HG03342 (cell line): ENCODE results near the gene ADAMTS14.
"Not testable (repeated sequence)": the region's sequence is repeated elsewhere in the genome, so short reads cannot be mapped to it uniquely, and the experiment has no call there.

Experiments
- ATAC-seq: cut with Tn5 transposase; IDR thresholded peaks from one replicate; pipeline ENCODE4 v1.9.1; 2021; ENCODE audit warnings: mild to moderate bottlenecking, moderate library complexity; ENCODE audit not compliant: unreplicated experiment

Gene ADAMTS14

GRCh38 chr10:70657041-70657440 is 15.3 kb upstream of the ADAMTS14 start:
- no peak for ATAC-seq

GRCh38 chr10:70658582-70659136 is 13.6 kb upstream of the ADAMTS14 start:
- no peak for ATAC-seq

DNA sequence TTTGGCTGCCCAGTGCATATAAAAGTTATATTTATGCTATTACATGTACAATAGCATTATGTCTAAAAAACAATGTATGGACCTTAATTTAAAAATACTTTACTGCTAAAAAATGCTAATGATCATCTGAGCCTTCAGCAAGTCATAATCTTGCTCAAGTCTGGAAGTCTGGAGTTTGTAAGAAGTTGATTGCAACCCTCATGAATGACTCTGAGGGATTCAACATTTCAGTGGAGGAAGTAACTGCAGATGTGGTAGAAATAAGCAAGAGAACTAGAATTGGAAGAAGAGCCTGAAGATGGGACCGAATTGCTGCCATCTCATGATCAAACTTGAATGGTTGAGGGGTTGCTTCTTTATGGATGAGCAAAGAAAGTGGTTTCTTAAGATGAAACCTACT is 13.0 kb upstream of the ADAMTS14 start:
- no peak for ATAC-seq

DNA sequence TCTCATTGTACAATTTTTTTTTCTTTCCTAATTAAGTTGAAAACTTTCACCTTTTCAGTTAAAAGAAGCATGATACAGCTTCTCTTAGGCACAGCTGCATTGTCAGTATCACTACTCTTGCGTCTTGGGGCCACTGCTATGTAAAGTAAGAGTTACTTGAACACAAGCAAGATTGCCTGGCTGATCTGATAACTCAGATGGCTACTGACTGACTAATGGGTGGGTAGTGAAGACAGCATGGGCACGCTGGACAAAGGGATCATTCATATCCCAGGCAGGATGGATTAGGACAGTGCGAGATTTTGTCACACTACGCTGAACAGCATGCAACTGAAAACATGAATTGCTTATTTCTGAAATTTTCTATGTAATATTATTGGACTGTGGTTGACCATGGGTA is 11.6 kb upstream of the ADAMTS14 start:
- no peak for ATAC-seq

DNA sequence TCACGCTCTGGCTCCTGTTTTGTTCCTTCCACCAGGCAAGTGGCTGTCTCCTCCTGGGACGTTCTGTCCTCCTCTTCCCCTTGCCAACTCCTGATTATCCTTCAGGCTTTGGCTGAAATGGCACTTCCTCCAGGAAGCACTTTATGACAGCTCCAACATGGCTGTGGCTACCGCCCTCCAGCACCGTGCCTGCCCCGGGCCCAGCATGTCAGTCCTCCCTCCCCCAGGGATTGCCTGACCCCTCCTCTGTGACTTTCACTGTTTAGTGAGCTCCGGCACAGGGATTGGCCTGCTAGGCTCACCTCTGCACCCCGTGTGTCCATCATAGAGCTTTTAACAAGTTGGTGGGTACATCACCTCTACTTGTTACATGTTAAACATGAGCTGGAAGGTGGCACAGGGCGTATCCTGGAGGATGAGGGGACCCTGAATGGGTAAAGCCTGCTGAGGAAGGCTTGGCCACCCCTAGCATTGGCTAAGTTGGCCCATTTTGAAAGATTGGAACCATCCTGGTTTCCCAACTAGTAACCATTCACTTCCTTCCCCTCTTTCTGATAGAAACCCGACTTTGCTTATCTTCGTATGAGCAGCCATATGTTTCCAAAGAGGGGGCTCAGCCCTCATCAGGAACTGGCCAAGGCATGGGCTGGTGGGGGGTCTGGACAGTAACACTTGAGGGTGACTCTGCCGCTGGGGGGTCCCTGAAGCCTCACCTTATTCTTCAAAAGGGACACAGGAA is 10.5 kb upstream of the ADAMTS14 start:
- no peak for ATAC-seq

- ATAC-seq: no peak
These were observed 9.7 kb upstream of the ADAMTS14 start for GRCh38 chr10:70662362-70663220.

- not testable (repeated sequence) for ATAC-seq
These were observed 8.6 kb upstream of the ADAMTS14 start for GRCh38 chr10:70663458-70664409.

GRCh38 chr10:70664702-70665195 is 7.6 kb upstream of the ADAMTS14 start:
- ATAC-seq: no peak

- no peak for ATAC-seq
These were observed 5.1 kb upstream of the ADAMTS14 start for GRCh38 chr10:70666960-70667798.

DNA sequence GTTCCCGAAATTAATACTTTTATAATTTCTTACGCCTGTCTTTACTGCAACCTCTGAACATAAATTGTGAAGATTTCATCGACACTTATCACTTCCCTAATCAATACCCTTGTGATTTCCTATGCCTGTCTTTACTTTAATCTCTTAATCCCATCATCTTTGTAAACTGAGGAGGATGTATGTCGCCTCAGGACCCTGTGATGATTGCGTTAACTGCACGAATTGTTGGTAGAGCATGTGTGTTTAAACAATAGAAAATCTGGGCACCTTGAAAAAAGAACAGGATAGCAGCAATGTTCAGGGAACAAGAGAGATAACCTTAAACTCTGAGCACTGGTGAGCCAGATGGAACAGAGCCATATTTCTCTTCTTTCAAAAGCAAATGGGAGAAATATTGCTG is 4.5 kb upstream of the ADAMTS14 start:
- not testable (repeated sequence) for ATAC-seq

GRCh38 chr10:70668454-70668970 is 3.8 kb upstream of the ADAMTS14 start:
- no peak for ATAC-seq

DNA sequence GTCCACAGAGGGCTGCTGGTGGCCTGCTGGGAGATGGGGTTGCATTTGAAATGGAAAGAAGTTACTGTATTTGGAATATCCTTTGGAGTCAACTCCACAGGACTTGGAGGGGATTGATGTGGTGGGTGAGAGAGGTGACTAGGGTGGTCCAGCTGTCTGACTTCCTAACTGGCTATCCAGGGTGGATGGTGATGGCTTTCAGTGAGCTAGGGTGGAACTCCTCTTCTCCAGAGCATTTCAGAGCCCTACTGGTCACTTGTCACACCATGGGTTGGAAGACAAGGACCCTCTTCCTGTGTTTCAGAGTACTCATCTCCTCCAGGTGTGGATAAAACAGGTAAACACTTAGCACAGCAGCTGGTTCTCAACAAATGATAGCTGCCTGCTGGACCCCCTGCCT is 3.3 kb upstream of the ADAMTS14 start:
- no peak for ATAC-seq

GRCh38 chr10:70669732-70670317 is 2.5 kb upstream of the ADAMTS14 start:
- no peak for ATAC-seq

DNA sequence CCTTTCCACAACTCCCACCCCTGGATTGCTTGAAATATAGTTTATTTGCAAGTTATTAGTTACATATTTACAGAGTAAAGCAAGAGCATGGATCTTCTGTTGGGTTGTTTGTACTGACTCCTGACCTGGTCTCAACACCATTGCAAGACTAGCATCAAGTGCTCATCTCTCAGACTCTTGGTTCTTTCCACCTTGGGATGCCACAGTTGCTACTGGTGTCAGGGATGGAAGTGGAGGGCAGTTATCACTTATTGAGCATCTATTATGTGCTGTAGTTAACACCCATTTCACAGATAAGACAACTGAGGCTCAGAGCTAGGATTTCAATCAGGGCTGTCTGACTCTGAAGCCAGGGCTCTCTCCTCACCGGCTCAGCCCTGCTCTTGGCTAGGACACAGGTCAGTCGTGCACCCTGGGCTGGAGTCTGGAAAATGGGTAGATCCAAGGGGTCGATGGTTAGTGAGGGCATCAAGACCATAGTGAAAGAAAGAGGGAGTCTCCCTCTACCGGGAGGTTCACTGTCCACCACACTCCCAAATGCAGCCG is 614 bp upstream of the ADAMTS14 start:
- no peak for ATAC-seq

- ATAC-seq: no peak
These were observed 980 bp downstream of the ADAMTS14 start for GRCh38 chr10:70673043-70673928.

- no peak for ATAC-seq
These were observed 1.7 kb downstream of the ADAMTS14 start for GRCh38 chr10:70673929-70674559.
